ENCODE data around the gene NRG3. TPM values are rescaled to one million over a fixed set of nuclear protein-coding genes. Genes with fewer than 3 reads are reported as not detected.

The NRG3 gene
- total RNA-seq, 2 experiments from 2014 or later: not detected

- intact Hi-C loops (cut with DNase I, micrococcal nuclease): no loop called here
- Histone ChIP-seq H3K27ac (ENCODE audit: low read depth in 1 of 2, low read length in 2 of 2) (no peak overlapping the region), H3K4me1 (ENCODE audit: insufficient read depth, low read length) (no peaks in the 10 kb centered on the region), H3K36me3 (ENCODE audit: insufficient read depth, low read length) (no peaks in the 10 kb centered on the region), H3K9me3 (ENCODE audit: control insufficient read depth in 1 of 2, insufficient read depth in 1 of 2, low read length in 2 of 2) (peaks cover 0 to 7% of the 10 kb centered on the region in 2 experiments), H3K4me3 (ENCODE audit: low read length) (no peak overlapping the region), H3K27me3 (ENCODE audit: control insufficient read depth in 1 of 2, insufficient read depth in 2 of 2, low read length in 2 of 2) (no peaks in the 10 kb centered on the region)
- no peaks in the 10 kb centered on the region for H3K4me1 Mint-ChIP-seq (ENCODE audit: low read depth)
- no peak overlapping the region for H3K27ac Mint-ChIP-seq
- H3K36me3 Mint-ChIP-seq (ENCODE audit: low read depth): no peaks in the 10 kb centered on the region
- DNase-seq (no peak), ATAC-seq (ENCODE audit: poor library complexity) (no peak)
- H3K9me3 Mint-ChIP-seq: peaks cover 2% of the 10 kb centered on the region
- ChIA-PET CTCF (no interaction called here), POLR2A (no interaction called here)
- no peaks in the 10 kb centered on the region for H3K27me3 Mint-ChIP-seq
- TF ChIP-seq CTCF (IDR thresholded peaks at IDR 0.05): no peak
- H3K4me3 Mint-ChIP-seq: no peak overlapping the region
These were observed 1014.7 kb downstream of the NRG3 start for GRCh38 chr10:82889728-82890127.

DNA sequence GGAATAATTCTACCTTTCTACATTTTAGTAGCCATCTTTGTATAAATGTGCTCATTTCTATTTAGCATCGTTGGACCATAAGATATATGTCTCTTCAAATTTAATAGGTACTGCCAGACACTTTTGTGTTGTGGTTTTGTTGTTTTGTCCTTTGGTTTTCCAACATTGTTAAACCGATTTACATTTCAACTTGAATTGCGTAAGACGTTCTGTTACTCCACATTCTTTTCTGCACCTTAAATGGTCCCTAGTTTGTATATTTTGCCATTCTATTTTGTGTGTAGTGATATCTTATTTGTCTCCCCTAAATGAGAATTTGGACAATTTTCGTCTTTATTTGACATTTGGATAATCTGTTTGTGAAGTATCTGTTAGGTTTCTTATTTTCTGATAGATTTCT is 1015.6 kb downstream of the NRG3 start:
- peaks cover 0 to 9% of the 10 kb centered on the region in 2 experiments for H3K9me3 ChIP-seq (ENCODE audit: control insufficient read depth in 1 of 2, insufficient read depth in 1 of 2, low read length in 2 of 2)
- H3K4me3 ChIP-seq (ENCODE audit: low read length): no peak overlapping the region
- no peak for TF ChIP-seq CTCF (IDR thresholded peaks at IDR 0.05)
- no peak overlapping the region for H3K27ac ChIP-seq (ENCODE audit: low read depth in 1 of 2, low read length in 2 of 2)
- Mint-ChIP-seq H3K4me3 (no peak overlapping the region), H3K27me3 (no peaks in the 10 kb centered on the region), H3K9me3 (peaks cover 4% of the 10 kb centered on the region), H3K27ac (no peak overlapping the region), H3K36me3 (ENCODE audit: low read depth) (no peaks in the 10 kb centered on the region), H3K4me1 (ENCODE audit: low read depth) (no peaks in the 10 kb centered on the region)
- no peaks in the 10 kb centered on the region for H3K4me1 ChIP-seq (ENCODE audit: insufficient read depth, low read length)
- intact Hi-C loops (cut with DNase I, micrococcal nuclease): no loop called here
- CTCF ChIA-PET: no interaction called here
- H3K36me3 ChIP-seq (ENCODE audit: insufficient read depth, low read length): no peaks in the 10 kb centered on the region
- no peak for DNase-seq
- POLR2A ChIA-PET: no interaction called here
- no peaks in the 10 kb centered on the region for H3K27me3 ChIP-seq (ENCODE audit: control insufficient read depth in 1 of 2, insufficient read depth in 2 of 2, low read length in 2 of 2)
- no peak for ATAC-seq (ENCODE audit: poor library complexity)

DNA sequence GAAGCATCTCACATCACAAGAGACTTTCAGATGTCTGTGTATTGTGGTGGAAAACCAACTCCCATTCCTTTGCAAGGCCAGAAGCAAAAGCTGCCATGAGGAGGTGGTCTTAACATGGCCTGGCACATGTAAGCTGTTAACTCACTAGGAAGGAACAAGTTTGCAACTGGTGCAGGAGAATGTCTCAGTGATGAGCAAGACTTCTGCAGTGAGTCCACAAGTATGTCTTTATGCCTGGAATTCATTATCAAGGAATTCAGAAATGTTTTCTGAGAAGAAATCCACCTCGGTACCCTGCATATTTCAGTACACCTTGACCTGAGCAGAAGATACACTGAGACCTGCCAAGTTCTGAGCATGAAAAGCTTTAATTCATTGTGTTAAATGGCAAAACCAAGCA is 1033.1 kb downstream of the NRG3 start:
- no peak overlapping the region for H3K4me3 ChIP-seq (ENCODE audit: low read length)
- ATAC-seq (ENCODE audit: poor library complexity): no peak
- Mint-ChIP-seq H3K9me3 (peaks cover 2% of the 10 kb centered on the region), H3K4me1 (ENCODE audit: low read depth) (no peaks in the 10 kb centered on the region), H3K36me3 (ENCODE audit: low read depth) (no peaks in the 10 kb centered on the region), H3K4me3 (no peak overlapping the region), H3K27me3 (no peaks in the 10 kb centered on the region), H3K27ac (no peak overlapping the region)
- no peak for DNase-seq
- intact Hi-C loops (cut with DNase I, micrococcal nuclease): no loop called here
- ChIA-PET POLR2A (no interaction called here), CTCF (no interaction called here)
- no peak overlapping the region for H3K27ac ChIP-seq (ENCODE audit: low read depth in 1 of 2, low read length in 2 of 2)
- H3K27me3 ChIP-seq (ENCODE audit: control insufficient read depth in 1 of 2, insufficient read depth in 2 of 2, low read length in 2 of 2): no peaks in the 10 kb centered on the region
- TF ChIP-seq CTCF (IDR thresholded peaks at IDR 0.05): no peak
- peaks cover 0 to 3% of the 10 kb centered on the region in 2 experiments for H3K9me3 ChIP-seq (ENCODE audit: control insufficient read depth in 1 of 2, insufficient read depth in 1 of 2, low read length in 2 of 2)
- H3K36me3 ChIP-seq (ENCODE audit: insufficient read depth, low read length): no peaks in the 10 kb centered on the region
- H3K4me1 ChIP-seq (ENCODE audit: insufficient read depth, low read length): no peaks in the 10 kb centered on the region
